HepG2 (cell line): ENCODE data around the gene SH3GL1. TPM values are rescaled to one million over a fixed set of nuclear protein-coding genes. Genes with fewer than 3 reads are reported as not detected.

Source experiments
- FLYWCH1 ChIP-seq: sonication (generic); formaldehyde crosslinking; IDR thresholded peaks from 2 replicates; pipeline ENCODE4 v1.8.1; 2023; ENCODE audit warnings: mild to moderate bottlenecking, missing genetic modification reagents
- GATAD1 ChIP-seq: IDR thresholded peaks from 2 replicates; pipeline ENCODE4 v1.6.1; 2016; ENCODE audit warnings: missing genetic modification reagents, missing compliant biosample characterization
- SAP130 ChIP-seq: IDR thresholded peaks from 2 replicates; pipeline ENCODE4 v1.6.1; 2016; ENCODE audit warnings: low read depth
- ZNF337 ChIP-seq: sonication (generic); formaldehyde crosslinking; IDR thresholded peaks from 2 replicates; pipeline ENCODE4 v1.5.1; 2020; ENCODE audit warnings: missing genetic modification reagents, low read depth, mild to moderate bottlenecking, borderline replicate concordance
- polyA plus RNA-seq, 8 experiments: library from polyadenylated mRNA; depleted of rRNA in 3 of 8; stranded (reverse) in 7 of 8; unstranded in 1 of 8; fragments of >200 nt; fragmentation: Illumina TruSeq in 4 of 8; extraction: Trizol in 4 of 8; gene quantifications; 2 replicates each; pipeline versions ENCODE4 v1.2.1 to v1.2.3, GENCODE V29; 2011 to 2016; ENCODE audit warnings: low read depth in 4 of 8, missing spikeins in 1 of 8, mixed read lengths in 1 of 8; ENCODE audit not compliant: insufficient read depth in 1 of 8
- total RNA-seq, 5 experiments: library from RNA; depleted of rRNA; stranded (reverse); fragments of >200 nt; fragmentation: Illumina TruSeq; extraction: Trizol; gene quantifications; 2 replicates each; pipeline ENCODE4 v1.2.3, GENCODE V29; 2016; ENCODE audit warnings: low read depth in 1 of 5
- TF ChIP-seq, protein P1 (sequence below): sonication (generic); formaldehyde crosslinking; IDR thresholded peaks from 2 replicates; pipeline ENCODE4 v1.5.1; 2020; ENCODE audit warnings: mild to moderate bottlenecking, missing genetic modification reagents, borderline replicate concordance
- TF ChIP-seq, protein P2 (sequence below): sonication (generic); formaldehyde crosslinking; IDR thresholded peaks from 2 replicates; pipeline ENCODE4 v1.9.0; 2021; ENCODE audit warnings: mild to moderate bottlenecking, missing genetic modification reagents
- TF ChIP-seq, protein P3 (sequence below): sonication (generic); formaldehyde crosslinking; IDR thresholded peaks from 2 replicates; pipeline ENCODE4 v1.4.0; 2020; ENCODE audit warnings: missing genetic modification reagents
- TF ChIP-seq, protein P4 (sequence below): sonication (generic); formaldehyde crosslinking; IDR thresholded peaks from 2 replicates; pipeline ENCODE4 v1.4.0; 2020; ENCODE audit warnings: missing genetic modification reagents

Gene SH3GL1
- total and polyA plus RNA-seq, 2 of the 13 experiments (the other 11 are each of a cell fraction or from before 2014, with no cell fraction given): 33.0 to 45.1 TPM

DNA sequence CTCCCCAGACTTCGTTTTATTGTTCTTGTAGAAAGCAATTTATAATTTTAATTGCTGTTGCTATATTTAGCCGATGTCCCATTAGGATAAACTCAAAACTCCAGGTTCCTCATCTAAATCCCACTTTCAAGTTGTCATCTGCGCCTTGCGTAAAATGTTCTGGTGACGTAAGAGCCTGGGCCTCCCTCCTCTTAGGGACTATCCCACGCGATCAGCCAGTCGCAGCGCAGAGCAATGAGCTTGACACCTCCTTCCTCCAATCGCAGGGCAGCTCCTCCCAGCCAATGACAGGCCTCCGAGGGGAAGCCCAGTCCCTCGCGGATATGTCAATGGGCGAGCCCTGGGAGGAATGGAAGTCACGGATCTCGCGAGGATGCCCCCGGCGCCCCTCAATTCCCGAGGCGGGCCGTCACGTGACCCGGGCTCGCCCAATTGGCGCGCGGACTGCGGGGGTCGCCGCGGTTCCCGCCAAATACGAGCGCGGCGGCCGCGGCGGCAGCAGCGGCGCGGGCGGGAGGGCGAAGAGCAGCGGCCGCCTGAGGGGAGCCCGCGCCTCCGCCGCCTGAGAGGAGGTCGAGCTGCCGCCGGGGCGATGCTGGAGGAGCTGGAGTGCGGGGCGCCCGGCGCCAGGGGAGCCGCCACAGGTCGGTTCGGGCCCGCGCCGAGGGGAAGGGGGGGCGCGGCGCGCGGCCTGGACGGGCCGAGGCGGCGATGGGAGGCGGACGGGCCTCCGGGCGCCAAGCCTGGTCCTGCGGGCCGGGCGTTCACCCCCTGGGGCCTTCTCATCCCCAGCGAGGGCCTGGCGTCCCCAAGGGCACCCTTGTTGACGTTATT, 2.0 kb upstream of the SH3GL1 start, which contains the start of gene CHAF1A (continued):
- TF ChIP-seq, protein P1, sequence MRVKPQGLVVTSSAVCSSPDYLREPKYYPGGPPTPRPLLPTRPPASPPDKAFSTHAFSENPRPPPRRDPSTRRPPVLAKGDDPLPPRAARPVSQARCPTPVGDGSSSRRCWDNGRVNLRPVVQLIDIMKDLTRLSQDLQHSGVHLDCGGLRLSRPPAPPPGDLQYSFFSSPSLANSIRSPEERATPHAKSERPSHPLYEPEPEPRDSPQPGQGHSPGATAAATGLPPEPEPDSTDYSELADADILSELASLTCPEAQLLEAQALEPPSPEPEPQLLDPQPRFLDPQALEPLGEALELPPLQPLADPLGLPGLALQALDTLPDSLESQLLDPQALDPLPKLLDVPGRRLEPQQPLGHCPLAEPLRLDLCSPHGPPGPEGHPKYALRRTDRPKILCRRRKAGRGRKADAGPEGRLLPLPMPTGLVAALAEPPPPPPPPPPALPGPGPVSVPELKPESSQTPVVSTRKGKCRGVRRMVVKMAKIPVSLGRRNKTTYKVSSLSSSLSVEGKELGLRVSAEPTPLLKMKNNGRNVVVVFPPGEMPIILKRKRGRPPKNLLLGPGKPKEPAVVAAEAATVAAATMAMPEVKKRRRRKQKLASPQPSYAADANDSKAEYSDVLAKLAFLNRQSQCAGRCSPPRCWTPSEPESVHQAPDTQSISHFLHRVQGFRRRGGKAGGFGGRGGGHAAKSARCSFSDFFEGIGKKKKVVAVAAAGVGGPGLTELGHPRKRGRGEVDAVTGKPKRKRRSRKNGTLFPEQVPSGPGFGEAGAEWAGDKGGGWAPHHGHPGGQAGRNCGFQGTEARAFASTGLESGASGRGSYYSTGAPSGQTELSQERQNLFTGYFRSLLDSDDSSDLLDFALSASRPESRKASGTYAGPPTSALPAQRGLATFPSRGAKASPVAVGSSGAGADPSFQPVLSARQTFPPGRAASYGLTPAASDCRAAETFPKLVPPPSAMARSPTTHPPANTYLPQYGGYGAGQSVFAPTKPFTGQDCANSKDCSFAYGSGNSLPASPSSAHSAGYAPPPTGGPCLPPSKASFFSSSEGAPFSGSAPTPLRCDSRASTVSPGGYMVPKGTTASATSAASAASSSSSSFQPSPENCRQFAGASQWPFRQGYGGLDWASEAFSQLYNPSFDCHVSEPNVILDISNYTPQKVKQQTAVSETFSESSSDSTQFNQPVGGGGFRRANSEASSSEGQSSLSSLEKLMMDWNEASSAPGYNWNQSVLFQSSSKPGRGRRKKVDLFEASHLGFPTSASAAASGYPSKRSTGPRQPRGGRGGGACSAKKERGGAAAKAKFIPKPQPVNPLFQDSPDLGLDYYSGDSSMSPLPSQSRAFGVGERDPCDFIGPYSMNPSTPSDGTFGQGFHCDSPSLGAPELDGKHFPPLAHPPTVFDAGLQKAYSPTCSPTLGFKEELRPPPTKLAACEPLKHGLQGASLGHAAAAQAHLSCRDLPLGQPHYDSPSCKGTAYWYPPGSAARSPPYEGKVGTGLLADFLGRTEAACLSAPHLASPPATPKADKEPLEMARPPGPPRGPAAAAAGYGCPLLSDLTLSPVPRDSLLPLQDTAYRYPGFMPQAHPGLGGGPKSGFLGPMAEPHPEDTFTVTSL (CRISPR knock-in tag): no peak
- TF ChIP-seq ZNF337 (CRISPR knock-in tag) (no peak), GATAD1 (CRISPR knock-in tag) (peak; percentile 92), SAP130 (CRISPR knock-in tag) (peak; percentile 97), FLYWCH1 (no peak)
- TF ChIP-seq, protein P2, sequence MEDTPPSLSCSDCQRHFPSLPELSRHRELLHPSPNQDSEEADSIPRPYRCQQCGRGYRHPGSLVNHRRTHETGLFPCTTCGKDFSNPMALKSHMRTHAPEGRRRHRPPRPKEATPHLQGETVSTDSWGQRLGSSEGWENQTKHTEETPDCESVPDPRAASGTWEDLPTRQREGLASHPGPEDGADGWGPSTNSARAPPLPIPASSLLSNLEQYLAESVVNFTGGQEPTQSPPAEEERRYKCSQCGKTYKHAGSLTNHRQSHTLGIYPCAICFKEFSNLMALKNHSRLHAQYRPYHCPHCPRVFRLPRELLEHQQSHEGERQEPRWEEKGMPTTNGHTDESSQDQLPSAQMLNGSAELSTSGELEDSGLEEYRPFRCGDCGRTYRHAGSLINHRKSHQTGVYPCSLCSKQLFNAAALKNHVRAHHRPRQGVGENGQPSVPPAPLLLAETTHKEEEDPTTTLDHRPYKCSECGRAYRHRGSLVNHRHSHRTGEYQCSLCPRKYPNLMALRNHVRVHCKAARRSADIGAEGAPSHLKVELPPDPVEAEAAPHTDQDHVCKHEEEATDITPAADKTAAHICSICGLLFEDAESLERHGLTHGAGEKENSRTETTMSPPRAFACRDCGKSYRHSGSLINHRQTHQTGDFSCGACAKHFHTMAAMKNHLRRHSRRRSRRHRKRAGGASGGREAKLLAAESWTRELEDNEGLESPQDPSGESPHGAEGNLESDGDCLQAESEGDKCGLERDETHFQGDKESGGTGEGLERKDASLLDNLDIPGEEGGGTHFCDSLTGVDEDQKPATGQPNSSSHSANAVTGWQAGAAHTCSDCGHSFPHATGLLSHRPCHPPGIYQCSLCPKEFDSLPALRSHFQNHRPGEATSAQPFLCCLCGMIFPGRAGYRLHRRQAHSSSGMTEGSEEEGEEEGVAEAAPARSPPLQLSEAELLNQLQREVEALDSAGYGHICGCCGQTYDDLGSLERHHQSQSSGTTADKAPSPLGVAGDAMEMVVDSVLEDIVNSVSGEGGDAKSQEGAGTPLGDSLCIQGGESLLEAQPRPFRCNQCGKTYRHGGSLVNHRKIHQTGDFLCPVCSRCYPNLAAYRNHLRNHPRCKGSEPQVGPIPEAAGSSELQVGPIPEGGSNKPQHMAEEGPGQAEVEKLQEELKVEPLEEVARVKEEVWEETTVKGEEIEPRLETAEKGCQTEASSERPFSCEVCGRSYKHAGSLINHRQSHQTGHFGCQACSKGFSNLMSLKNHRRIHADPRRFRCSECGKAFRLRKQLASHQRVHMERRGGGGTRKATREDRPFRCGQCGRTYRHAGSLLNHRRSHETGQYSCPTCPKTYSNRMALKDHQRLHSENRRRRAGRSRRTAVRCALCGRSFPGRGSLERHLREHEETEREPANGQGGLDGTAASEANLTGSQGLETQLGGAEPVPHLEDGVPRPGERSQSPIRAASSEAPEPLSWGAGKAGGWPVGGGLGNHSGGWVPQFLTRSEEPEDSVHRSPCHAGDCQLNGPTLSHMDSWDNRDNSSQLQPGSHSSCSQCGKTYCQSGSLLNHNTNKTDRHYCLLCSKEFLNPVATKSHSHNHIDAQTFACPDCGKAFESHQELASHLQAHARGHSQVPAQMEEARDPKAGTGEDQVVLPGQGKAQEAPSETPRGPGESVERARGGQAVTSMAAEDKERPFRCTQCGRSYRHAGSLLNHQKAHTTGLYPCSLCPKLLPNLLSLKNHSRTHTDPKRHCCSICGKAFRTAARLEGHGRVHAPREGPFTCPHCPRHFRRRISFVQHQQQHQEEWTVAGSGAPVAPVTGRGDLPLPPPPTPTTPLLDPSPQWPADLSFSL (CRISPR knock-in tag): no peak
- TF ChIP-seq, protein P3, sequence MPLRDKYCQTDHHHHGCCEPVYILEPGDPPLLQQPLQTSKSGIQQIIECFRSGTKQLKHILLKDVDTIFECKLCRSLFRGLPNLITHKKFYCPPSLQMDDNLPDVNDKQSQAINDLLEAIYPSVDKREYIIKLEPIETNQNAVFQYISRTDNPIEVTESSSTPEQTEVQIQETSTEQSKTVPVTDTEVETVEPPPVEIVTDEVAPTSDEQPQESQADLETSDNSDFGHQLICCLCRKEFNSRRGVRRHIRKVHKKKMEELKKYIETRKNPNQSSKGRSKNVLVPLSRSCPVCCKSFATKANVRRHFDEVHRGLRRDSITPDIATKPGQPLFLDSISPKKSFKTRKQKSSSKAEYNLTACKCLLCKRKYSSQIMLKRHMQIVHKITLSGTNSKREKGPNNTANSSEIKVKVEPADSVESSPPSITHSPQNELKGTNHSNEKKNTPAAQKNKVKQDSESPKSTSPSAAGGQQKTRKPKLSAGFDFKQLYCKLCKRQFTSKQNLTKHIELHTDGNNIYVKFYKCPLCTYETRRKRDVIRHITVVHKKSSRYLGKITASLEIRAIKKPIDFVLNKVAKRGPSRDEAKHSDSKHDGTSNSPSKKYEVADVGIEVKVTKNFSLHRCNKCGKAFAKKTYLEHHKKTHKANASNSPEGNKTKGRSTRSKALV: no peak
- TF ChIP-seq, protein P4, sequence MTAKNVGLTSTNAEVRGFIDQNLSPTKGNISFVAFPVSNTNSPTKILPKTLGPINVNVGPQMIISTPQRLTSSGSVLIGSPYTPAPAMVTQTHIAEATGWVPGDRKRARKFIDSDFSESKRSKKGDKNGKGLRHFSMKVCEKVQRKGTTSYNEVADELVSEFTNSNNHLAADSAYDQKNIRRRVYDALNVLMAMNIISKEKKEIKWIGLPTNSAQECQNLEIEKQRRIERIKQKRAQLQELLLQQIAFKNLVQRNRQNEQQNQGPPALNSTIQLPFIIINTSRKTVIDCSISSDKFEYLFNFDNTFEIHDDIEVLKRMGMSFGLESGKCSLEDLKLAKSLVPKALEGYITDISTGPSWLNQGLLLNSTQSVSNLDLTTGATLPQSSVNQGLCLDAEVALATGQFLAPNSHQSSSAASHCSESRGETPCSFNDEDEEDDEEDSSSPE: peak; percentile 98
